HEK293 (cell line): ENCODE measurements around the gene AFG1L.

Experiments
- AEBP2 ChIP-seq: fragments of 450-650 bp; formaldehyde crosslinking; IDR thresholded peaks from 2 replicates; pipeline ENCODE4 v1.5.1; 2016; ENCODE audit warnings: missing biosample characterization, missing genetic modification characterization, borderline replicate concordance
- EGR2 ChIP-seq: fragments of 450-650 bp; formaldehyde crosslinking; IDR thresholded peaks from 2 replicates; pipeline ENCODE4 v1.5.1; 2016; ENCODE audit warnings: low read depth, missing biosample characterization, missing genetic modification characterization
- KLF17 ChIP-seq: fragments of 450-650 bp; formaldehyde crosslinking; IDR thresholded peaks from 2 replicates; pipeline ENCODE4 v1.5.1; 2016; ENCODE audit warnings: missing biosample characterization, missing genetic modification characterization
- PBX3 ChIP-seq: sonication (generic); formaldehyde crosslinking; IDR thresholded peaks from 2 replicates; pipeline ENCODE4 v1.8.1; 2022; ENCODE audit warnings: mild to moderate bottlenecking, moderate library complexity, missing genetic modification reagents
- WT1 ChIP-seq: fragments of 450-650 bp; formaldehyde crosslinking; IDR thresholded peaks from 2 replicates; pipeline ENCODE4 v1.5.1; 2016; ENCODE audit warnings: missing biosample characterization, missing genetic modification characterization
- ZBTB10 ChIP-seq: fragments of 450-650 bp; formaldehyde crosslinking; IDR thresholded peaks from 2 replicates; pipeline ENCODE4 v1.5.1; 2016; ENCODE audit warnings: missing biosample characterization, missing genetic modification characterization
- ZBTB49 ChIP-seq: fragments of 450-650 bp; formaldehyde crosslinking; IDR thresholded peaks from 2 replicates; pipeline ENCODE4 v1.5.1; 2016; ENCODE audit warnings: missing biosample characterization, missing genetic modification characterization, low read depth
- ZIC2 ChIP-seq: fragments of 450-650 bp; formaldehyde crosslinking; IDR thresholded peaks from 2 replicates; pipeline ENCODE4 v1.5.1; 2016; ENCODE audit warnings: missing biosample characterization, missing genetic modification characterization
- ZNF146 ChIP-seq: fragments of 450-650 bp; formaldehyde crosslinking; IDR thresholded peaks from 2 replicates; pipeline ENCODE4 v1.5.1; 2016; ENCODE audit warnings: missing biosample characterization, missing genetic modification characterization
- ZNF18 ChIP-seq: fragments of 450-650 bp; formaldehyde crosslinking; IDR thresholded peaks from 2 replicates; pipeline ENCODE4 v1.5.1; 2016; ENCODE audit warnings: missing biosample characterization, missing genetic modification characterization
- ZNF2 ChIP-seq: fragments of 450-650 bp; formaldehyde crosslinking; IDR thresholded peaks from 2 replicates; pipeline ENCODE4 v1.5.1; 2016; ENCODE audit warnings: missing biosample characterization, missing genetic modification characterization
- ZNF202 ChIP-seq: fragments of 450-650 bp; formaldehyde crosslinking; IDR thresholded peaks from 2 replicates; pipeline ENCODE4 v1.5.1; 2016; ENCODE audit warnings: missing biosample characterization, missing genetic modification characterization, borderline replicate concordance
- ZNF274 ChIP-seq, 2 experiments: fragments of 200-500 bp in 1 of 2; fragments of 450-650 bp in 1 of 2; sonication (Bioruptor generic) in 1 of 2; formaldehyde crosslinking in 1 of 2; IDR thresholded peaks; 2 replicates each; pipeline versions ENCODE4 v1.5.1 to v1.6.1; 2014 to 2016; ENCODE audit warnings: borderline replicate concordance in 1 of 2, inconsistent platforms in 1 of 2, low read length in 1 of 2, missing biosample characterization in 1 of 2, missing genetic modification characterization in 1 of 2
- ZNF391 ChIP-seq: fragments of 450-650 bp; formaldehyde crosslinking; IDR thresholded peaks from 2 replicates; pipeline ENCODE4 v1.5.1; 2016; ENCODE audit warnings: low read depth, missing biosample characterization, missing genetic modification characterization, borderline replicate concordance
- ZNF488 ChIP-seq: fragments of 450-650 bp; formaldehyde crosslinking; IDR thresholded peaks from 2 replicates; pipeline ENCODE4 v1.5.1; 2016; ENCODE audit warnings: missing biosample characterization, missing genetic modification characterization
- ZNF521 ChIP-seq: fragments of 450-650 bp; formaldehyde crosslinking; IDR thresholded peaks from 2 replicates; pipeline ENCODE4 v1.5.1; 2017; ENCODE audit warnings: missing biosample characterization, mild to moderate bottlenecking, missing genetic modification characterization
- ZNF549 ChIP-seq: fragments of 450-650 bp; IDR thresholded peaks from 2 replicates; pipeline ENCODE4 v1.5.1; 2018; ENCODE audit warnings: missing biosample characterization, missing genetic modification characterization, mild to moderate bottlenecking, inconsistent platforms, moderate library complexity
- ZNF560 ChIP-seq: fragments of 450-650 bp; formaldehyde crosslinking; IDR thresholded peaks from 2 replicates; pipeline ENCODE4 v1.5.1; 2017; ENCODE audit warnings: missing biosample characterization, missing genetic modification characterization, borderline replicate concordance
- ZNF624 ChIP-seq: fragments of 450-650 bp; formaldehyde crosslinking; IDR thresholded peaks from 2 replicates; pipeline ENCODE4 v1.5.1; 2017; ENCODE audit warnings: missing biosample characterization, missing genetic modification characterization
- ZNF654 ChIP-seq: fragments of 450-650 bp; formaldehyde crosslinking; IDR thresholded peaks from 2 replicates; pipeline ENCODE4 v1.5.1; 2016; ENCODE audit warnings: low read depth, missing biosample characterization, missing genetic modification characterization
- ZNF747 ChIP-seq: fragments of 450-650 bp; formaldehyde crosslinking; IDR thresholded peaks from 2 replicates; pipeline ENCODE4 v1.5.1; 2016; ENCODE audit warnings: missing biosample characterization, missing genetic modification characterization
- ZSCAN30 ChIP-seq: fragments of 450-650 bp; IDR thresholded peaks from 2 replicates; pipeline ENCODE4 v1.5.1; 2018; ENCODE audit warnings: missing biosample characterization, mild to moderate bottlenecking, missing genetic modification characterization, moderate library complexity
- ZSCAN4 ChIP-seq: fragments of 450-650 bp; formaldehyde crosslinking; IDR thresholded peaks from 2 replicates; pipeline ENCODE4 v1.5.1; 2017; ENCODE audit warnings: missing biosample characterization, missing genetic modification characterization

AFG1L gene

GRCh38 chr6:108559097-108559883 lies 264.4 kb downstream of the AFG1L start (continued):
- TF ChIP-seq ZNF654 = no peak
- peak; percentile 85 for TF ChIP-seq ZBTB10 (tag by site-specific recombination)
- TF ChIP-seq ZNF18 (tag by site-specific recombination) = no peak
- TF ChIP-seq ZNF391 (tag by site-specific recombination) = peak; percentile 66; the same call in 1 of the 2 replicates
- TF ChIP-seq ZNF560 = no peak
- TF ChIP-seq ZNF521 (tag by site-specific recombination) = no peak
- peak; percentile 92 for TF ChIP-seq KLF17 (tag by site-specific recombination)
- no peak for TF ChIP-seq ZNF549
- no peak for TF ChIP-seq ZBTB49
- TF ChIP-seq ZIC2 (tag by site-specific recombination) = peak; percentile 94
- TF ChIP-seq ZNF146 (tag by site-specific recombination) = no peak
- no peak for TF ChIP-seq ZSCAN4 (tag by site-specific recombination)
- TF ChIP-seq ZSCAN30 = no peak
- TF ChIP-seq ZNF747 (tag by site-specific recombination) = no peak
- TF ChIP-seq EGR2 (tag by site-specific recombination) = 0 out of 2 replicates have a peak, but pooled peaks have one; percentile 35
- TF ChIP-seq AEBP2 = no peak
- TF ChIP-seq ZNF2 (tag by site-specific recombination) = peak; percentile 46
- TF ChIP-seq ZNF274 (IDR thresholded peaks at IDR 0.05; ENCODE audit: low read length) = no peak
- no peak for TF ChIP-seq ZNF274 (tag by site-specific recombination; IDR thresholded peaks at IDR 0.05; ENCODE audit: borderline replicate concordance)
- TF ChIP-seq ZNF624 = no peak
- TF ChIP-seq PBX3 = no peak
- no peak for TF ChIP-seq ZNF488 (tag by site-specific recombination)
- TF ChIP-seq ZNF202 (tag by site-specific recombination) = no peak
- TF ChIP-seq WT1 = peak; percentile 90
